Epithelial cell of prostate (primary cell): Measurements from ENCODE around the gene TUBD1.

Experiments used
- DNase-seq: peaks from one replicate; pipeline ENCODE4 v3.0.0-alpha.2; 2011; ENCODE audit warnings: low read depth, low spot score
- H3K27ac ChIP-seq: fragments of 450-650 bp; 2 replicates; pipeline ENCODE4 v1.5.1; 2017; ENCODE audit warnings: mild to moderate bottlenecking

Gene TUBD1

DNA sequence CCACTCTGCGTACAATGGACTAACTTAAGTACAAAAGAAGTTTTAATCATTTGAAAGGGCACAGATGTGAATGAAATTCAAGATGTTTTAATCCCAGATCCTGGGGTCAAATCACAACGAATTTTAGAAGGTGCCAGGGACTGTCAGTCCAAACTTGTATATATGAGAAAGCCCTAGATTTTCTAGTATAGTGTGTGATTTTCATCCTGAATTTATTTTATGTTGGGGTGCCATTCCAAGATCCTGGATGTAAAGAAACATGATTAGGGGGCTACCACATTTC, 64.3 kb downstream of the TUBD1 start:
- peak overlapping the region; percentile 98 for H3K27ac ChIP-seq
- DNase-seq = no peak

DNA sequence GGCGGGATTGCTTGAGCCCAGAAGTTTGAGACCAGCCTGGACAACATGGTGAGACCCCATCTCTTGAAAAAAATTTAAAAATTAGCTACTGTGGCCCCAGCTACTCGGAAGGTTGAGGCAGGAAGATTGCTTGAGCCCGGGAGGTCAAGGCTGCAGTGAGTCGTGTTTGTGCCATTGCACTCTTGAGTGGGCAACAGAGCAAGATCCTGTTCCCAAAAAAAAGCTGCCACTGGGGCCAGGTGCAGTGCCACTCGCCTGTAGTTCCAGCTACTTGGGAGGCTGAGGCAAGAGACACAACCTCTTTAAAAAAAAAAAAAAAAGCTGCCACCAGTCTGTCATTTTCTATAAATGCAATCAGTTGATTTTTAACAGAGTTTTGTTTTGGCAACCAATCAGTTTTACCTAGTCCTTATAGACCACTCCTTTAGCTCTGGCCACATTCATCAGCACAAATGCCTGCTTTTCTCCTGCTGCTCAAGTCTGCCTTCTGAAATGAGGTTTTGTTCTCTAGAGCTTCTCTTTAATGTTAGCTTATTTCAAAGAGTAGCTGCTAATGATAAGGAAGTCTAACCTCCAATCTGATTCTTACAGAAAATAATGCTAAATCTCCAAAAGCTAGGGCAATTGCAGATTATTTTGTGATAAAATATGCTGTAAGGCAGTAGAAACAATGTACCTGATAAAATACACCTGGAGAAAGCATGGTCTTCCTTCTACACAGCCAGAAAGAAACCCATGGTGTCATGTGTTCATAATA, 64.8 kb downstream of the TUBD1 start:
- H3K27ac ChIP-seq = peak overlapping the region; percentile 98
- DNase-seq = no peak

DNA sequence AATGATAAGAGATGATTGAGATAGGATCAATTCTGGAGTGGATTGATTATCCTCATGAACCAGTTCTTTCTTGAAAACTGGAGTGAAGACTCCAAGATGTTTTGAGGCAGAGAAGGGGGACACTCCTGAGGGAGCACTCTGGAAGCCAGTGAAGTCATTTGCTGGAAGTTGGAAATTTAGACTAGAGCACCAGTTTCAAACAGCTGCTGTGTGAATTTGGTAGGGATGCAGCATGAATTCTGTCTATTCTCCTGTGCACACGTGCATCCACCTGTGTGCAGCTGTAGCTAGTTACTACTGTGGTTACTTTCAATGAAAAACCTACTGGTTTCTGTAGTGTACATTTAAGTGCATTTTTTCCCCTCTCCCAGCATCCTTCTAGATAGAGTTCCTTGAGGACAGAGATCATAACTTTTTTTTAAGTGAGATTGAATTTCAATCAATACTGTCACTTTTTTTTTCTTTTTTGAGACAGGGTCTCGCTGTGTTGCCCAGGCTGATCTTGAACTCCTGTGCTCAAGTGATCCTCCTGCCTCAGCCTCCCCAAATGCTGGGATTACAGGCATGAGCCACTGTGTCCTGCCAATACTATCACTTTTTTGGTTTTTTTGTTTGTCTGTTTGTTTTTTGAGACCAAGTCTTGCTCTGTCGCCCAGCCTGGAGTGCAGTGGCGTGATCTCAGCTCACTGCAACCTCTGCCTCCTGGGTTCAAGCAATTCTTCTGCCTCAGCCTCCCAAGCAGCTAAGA, 65.9 kb downstream of the TUBD1 start:
- DNase-seq = no peak
- peak overlapping the region; percentile 98 for H3K27ac ChIP-seq

DNA sequence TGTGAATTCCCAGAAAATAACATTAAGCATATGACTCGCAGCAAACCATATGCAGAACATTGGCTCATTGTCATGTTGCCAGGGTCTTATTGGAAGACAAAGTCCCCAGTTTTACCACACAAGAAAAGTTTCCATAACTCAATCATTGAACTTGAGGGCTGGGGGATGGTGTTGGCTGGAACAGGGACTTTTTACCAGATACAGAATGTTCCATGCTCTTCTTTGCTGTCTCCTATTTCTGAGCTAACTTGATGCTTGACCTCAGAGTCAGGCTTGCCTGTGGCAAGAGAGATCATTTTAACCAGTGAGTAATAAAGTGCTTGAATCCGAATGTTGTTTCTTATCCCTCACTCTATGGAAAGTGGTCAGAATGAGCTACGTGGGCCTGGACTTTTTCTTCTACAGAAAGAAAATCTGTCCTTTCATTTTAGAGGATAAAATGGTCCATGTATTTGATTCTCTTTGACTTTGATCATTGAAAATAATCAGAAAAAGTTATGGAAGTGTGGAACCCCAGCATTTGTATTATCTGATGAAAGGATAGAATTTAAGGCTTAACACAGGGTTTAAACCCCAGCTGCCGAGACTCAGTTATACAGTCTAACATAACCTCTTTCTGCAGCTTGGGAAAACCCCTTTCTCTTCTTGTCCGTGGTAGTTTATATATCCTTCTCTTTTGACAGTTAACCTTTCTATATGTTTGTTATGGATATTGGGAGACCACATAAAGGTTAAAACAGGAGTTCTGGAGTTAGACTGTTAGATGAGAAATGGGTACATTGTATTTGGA, 67.0 kb downstream of the TUBD1 start:
- peak overlapping the region; percentile 55 for H3K27ac ChIP-seq
- no peak for DNase-seq

DNA sequence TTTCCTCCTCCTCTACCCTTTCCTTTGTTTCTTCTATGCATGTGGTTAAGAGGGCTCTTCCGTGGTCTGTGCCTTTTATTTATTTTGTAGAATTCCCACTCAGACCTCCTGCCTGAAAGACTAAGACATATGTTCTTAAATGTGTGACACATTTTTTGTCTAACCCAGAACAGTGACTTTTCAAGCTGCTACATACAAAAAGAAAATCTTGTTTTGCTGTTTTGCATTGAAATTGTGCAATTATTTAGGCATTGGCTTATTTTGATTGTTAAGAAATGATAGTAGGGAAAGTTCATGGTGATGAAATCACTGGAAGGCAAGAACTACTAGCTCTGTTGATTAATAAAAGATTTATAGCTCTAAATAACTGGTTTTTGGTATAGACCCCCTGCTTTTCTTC, 76.8 kb downstream of the TUBD1 start:
- H3K27ac ChIP-seq = no peak overlapping the region
- no peak for DNase-seq

DNA sequence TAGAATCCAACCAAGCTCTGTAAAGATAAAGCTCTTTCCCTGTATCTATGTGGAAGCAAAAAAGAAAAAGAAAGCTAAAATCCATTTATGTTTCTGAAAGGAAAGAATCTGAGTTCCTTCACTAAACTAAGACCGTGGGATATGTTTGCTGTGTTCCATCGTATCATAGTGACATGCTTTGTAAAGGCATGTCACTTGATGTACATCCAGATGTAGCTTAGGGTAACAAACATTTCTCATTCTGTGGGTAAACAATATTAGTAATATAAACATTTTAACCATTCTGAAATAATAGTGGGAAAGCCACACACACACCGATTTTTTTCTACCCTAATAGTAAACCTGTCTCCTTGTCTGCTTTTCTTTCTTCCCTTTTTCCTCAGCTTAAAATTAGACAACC, 78.1 kb downstream of the TUBD1 start:
- DNase-seq = no peak

DNA sequence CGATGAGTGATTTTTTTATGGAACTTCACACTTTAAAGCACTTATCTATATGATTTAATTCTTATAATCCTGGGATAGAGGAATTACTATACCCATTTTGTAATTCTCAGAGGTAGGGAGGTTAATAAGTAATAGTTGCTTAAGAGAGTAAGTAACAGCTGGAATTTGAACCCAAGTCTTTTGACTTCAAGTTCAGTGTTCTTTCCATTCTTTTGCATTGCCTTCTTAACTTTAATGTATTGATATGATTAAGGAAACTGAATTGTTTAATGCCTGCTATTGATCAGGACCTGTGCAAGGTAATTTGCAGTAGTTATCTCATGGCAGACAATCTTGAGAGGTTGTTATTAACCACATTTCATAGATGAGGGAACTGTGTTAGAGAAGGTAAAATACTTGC, 78.5 kb downstream of the TUBD1 start:
- DNase-seq = no peak
- no peak overlapping the region for H3K27ac ChIP-seq

More for the DNA sequence above, 78.1 kb downstream of the TUBD1 start:
- no peak overlapping the region for H3K27ac ChIP-seq

DNA sequence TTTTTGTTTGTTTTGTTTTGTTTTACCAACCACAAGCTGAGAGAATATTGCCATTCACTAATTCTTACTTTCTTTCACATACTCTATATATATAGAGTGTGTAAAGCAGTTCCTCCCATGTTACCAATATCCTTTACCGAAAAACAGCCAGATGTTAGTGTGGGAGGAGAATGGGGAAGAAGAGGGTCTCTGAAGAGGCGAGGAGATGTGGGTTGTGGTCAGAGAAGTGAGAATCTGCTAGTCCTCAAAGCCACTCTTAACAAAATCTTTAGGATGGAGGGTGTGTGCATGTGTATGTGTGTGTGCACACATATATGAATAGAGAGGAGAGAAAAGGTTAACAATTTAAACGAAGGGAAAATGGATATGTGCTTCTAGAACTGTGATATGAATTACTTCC, 80.6 kb downstream of the TUBD1 start:
- no peak overlapping the region for H3K27ac ChIP-seq
- DNase-seq = no peak

DNA sequence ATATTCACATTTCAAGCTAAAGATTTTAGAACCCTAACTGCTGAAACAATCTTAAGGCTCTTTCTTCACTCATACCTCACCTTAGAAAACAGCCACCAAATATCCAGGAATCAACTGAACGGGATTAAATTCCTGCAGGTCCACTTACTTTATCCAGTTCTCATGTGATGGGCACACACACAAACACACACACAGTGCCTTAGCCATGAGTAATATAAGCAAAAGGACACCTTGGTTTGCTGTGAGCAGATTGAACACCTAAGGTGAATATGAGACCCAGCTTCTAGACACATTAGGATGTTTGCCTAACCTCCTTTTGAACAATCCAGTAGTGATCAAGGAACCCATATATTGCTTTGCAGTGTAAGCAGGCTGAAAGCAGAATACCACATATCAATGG, 81.5 kb downstream of the TUBD1 start:
- no peak overlapping the region for H3K27ac ChIP-seq
- DNase-seq = no peak

DNA sequence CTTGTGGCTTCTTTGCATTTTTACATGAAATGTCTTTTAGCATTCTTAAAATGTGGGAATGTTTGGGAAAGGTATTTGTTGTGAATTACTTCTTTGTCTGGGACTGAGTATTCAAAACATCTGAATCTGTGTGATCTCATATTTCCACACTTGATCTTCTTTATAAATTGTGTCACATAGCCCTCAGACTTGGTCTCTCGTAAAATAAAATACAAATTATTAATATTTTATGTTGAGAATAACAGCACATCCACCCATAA, 81.9 kb downstream of the TUBD1 start:
- H3K27ac ChIP-seq = no peak overlapping the region
- no peak for DNase-seq
